GM21423 (cell line): ENCODE data around the gene APOL3.
"Not testable (repeated sequence)": the region's sequence is repeated elsewhere in the genome, so short reads cannot be mapped to it uniquely, and the experiment has no call there.

Experiments
- ATAC-seq: cut with Tn5 transposase; IDR thresholded peaks from one replicate; pipeline ENCODE4 v1.9.1; 2021; ENCODE audit warnings: mild to moderate bottlenecking, moderate library complexity; ENCODE audit not compliant: unreplicated experiment

The APOL3 gene

GRCh38 chr22:36162127-36163034 lies 1.8 kb upstream of the APOL3 start:
- ATAC-seq = no peak

GRCh38 chr22:36161793-36162126 lies 1.2 kb upstream of the APOL3 start:
- not testable (repeated sequence) for ATAC-seq

GRCh38 chr22:36156515-36157419 lies 3.8 kb downstream of the APOL3 start:
- ATAC-seq = no peak

GRCh38 chr22:36156119-36156514 lies 4.4 kb downstream of the APOL3 start:
- no peak for ATAC-seq

- ATAC-seq = no peak
Observed at GRCh38 chr22:36155702-36156101, 4.9 kb downstream of the APOL3 start.

- no peak for ATAC-seq
Observed at GRCh38 chr22:36154423-36154945, 6.1 kb downstream of the APOL3 start.

GRCh38 chr22:36153501-36154422 lies 6.8 kb downstream of the APOL3 start:
- ATAC-seq = no peak

- ATAC-seq = not testable (repeated sequence)
Observed at GRCh38 chr22:36152821-36153220, 7.7 kb downstream of the APOL3 start.

- no peak for ATAC-seq
Observed at GRCh38 chr22:36152088-36152487, 8.5 kb downstream of the APOL3 start.

- no peak for ATAC-seq
Observed at GRCh38 chr22:36151006-36151595, 9.5 kb downstream of the APOL3 start.

- ATAC-seq = no peak
Observed at GRCh38 chr22:36149441-36149840, 11.1 kb downstream of the APOL3 start.

GRCh38 chr22:36148411-36148810 lies 12.1 kb downstream of the APOL3 start:
- no peak for ATAC-seq

- no peak for ATAC-seq
Observed at GRCh38 chr22:36147196-36147791, 13.3 kb downstream of the APOL3 start.

GRCh38 chr22:36145881-36146280 lies 14.7 kb downstream of the APOL3 start:
- ATAC-seq = no peak

GRCh38 chr22:36144886-36145541 lies 15.5 kb downstream of the APOL3 start:
- ATAC-seq = no peak

- no peak for ATAC-seq
Observed at GRCh38 chr22:36143956-36144355, 16.6 kb downstream of the APOL3 start.

GRCh38 chr22:36143066-36143815 lies 17.3 kb downstream of the APOL3 start:
- no peak for ATAC-seq

- no peak for ATAC-seq
Observed at GRCh38 chr22:36141481-36141880, 19.1 kb downstream of the APOL3 start.
